HepG2 (cell line): ENCODE results near the gene NAT9. TPM values are rescaled to one million over a fixed set of nuclear protein-coding genes. Genes with fewer than 3 reads are reported as not detected.

ENCODE experiments used
- ADNP ChIP-seq: sonication (generic); formaldehyde crosslinking; IDR thresholded peaks from 2 replicates; pipeline ENCODE4 v1.4.0; 2020; ENCODE audit warnings: missing genetic modification reagents
- CEBPG ChIP-seq: IDR thresholded peaks from 2 replicates; pipeline ENCODE4 v1.6.1; 2016
- DNMT1 ChIP-seq: sonication (generic); formaldehyde crosslinking; IDR thresholded peaks from 2 replicates; pipeline ENCODE4 v1.5.1; 2020; ENCODE audit warnings: mild to moderate bottlenecking, missing genetic modification reagents
- HDAC2 ChIP-seq: sonication (generic); formaldehyde crosslinking; IDR thresholded peaks from 2 replicates; pipeline ENCODE4 v1.4.0; 2020; ENCODE audit warnings: missing genetic modification reagents
- KDM2A ChIP-seq: sonication (generic); formaldehyde crosslinking; IDR thresholded peaks from 2 replicates; pipeline ENCODE4 v1.4.0; 2020; ENCODE audit warnings: low read depth, missing genetic modification reagents, borderline replicate concordance
- MEF2D ChIP-seq: sonication (generic); formaldehyde crosslinking; IDR thresholded peaks from 2 replicates; pipeline ENCODE4 v1.5.1; 2020; ENCODE audit warnings: mild to moderate bottlenecking, missing genetic modification reagents
- NFIC ChIP-seq: IDR thresholded peaks from 2 replicates; pipeline ENCODE4 v1.6.1; 2012; ENCODE audit warnings: mild to moderate bottlenecking, low read length, inconsistent platforms
- NR1H2 ChIP-seq: sonication (generic); formaldehyde crosslinking; IDR thresholded peaks from 2 replicates; pipeline ENCODE4 v1.8.1; 2022; ENCODE audit warnings: low read depth, missing genetic modification reagents, borderline replicate concordance
- RNF2 ChIP-seq: fragments of 450-650 bp; conservative IDR thresholded peaks from 2 replicates; pipeline ENCODE4 v1.6.1; 2016; ENCODE audit warnings: low read depth
- SOX13 ChIP-seq, 3 experiments: fragments of 450-650 bp in 1 of 3; sonication (generic) in 1 of 3; formaldehyde crosslinking in 1 of 3; IDR thresholded peaks in 2 of 3; conservative IDR thresholded peaks in 1 of 3; 2 replicates each; pipeline versions ENCODE4 v1.5.0 to v1.6.1; 2016 to 2020; ENCODE audit warnings: antibody characterized with exemption in 1 of 3, mild to moderate bottlenecking in 1 of 3, missing compliant biosample characterization in 1 of 3, missing genetic modification reagents in 1 of 3, moderate library complexity in 1 of 3
- SRSF1 ChIP-seq: fragments of 200-400 bp; formaldehyde crosslinking; optimal IDR thresholded peaks from 2 replicates; pipeline ENCODE3; 2017; ENCODE audit warnings: mild to moderate bottlenecking, low read depth, low read length, moderate library complexity
- YEATS2 ChIP-seq: sonication (generic); formaldehyde crosslinking; IDR thresholded peaks from 2 replicates; pipeline ENCODE4 v1.4.0; 2020; ENCODE audit warnings: missing genetic modification reagents, borderline replicate concordance
- ZBTB20 ChIP-seq: sonication (generic); formaldehyde crosslinking; IDR thresholded peaks from 2 replicates; pipeline ENCODE4 v1.8.1; 2023; ENCODE audit warnings: missing genetic modification reagents, low read depth, mild to moderate bottlenecking, borderline replicate concordance
- ZFAT ChIP-seq: sonication (generic); formaldehyde crosslinking; conservative IDR thresholded peaks from 2 replicates; pipeline ENCODE4 v1.8.1; 2023; ENCODE audit warnings: missing genetic modification reagents, inconsistent platforms
- ZNF460 ChIP-seq: sonication (generic); formaldehyde crosslinking; IDR thresholded peaks from 2 replicates; pipeline ENCODE4 v1.5.1; 2020; ENCODE audit warnings: missing genetic modification reagents, mild to moderate bottlenecking, borderline replicate concordance
- ZNF501 ChIP-seq: sonication (generic); formaldehyde crosslinking; IDR thresholded peaks from 2 replicates; pipeline ENCODE4 v1.5.1; 2020; ENCODE audit warnings: mild to moderate bottlenecking, moderate library complexity, missing genetic modification reagents
- ZNF777 ChIP-seq: sonication (generic); formaldehyde crosslinking; IDR thresholded peaks from 2 replicates; pipeline ENCODE4 v1.4.0; 2020; ENCODE audit warnings: missing genetic modification reagents
- ZNF788 ChIP-seq: sonication (generic); formaldehyde crosslinking; IDR thresholded peaks from 2 replicates; pipeline ENCODE4 v1.5.0; 2020; ENCODE audit warnings: mild to moderate bottlenecking, missing genetic modification reagents, borderline replicate concordance
- ZSCAN25 ChIP-seq: sonication (generic); formaldehyde crosslinking; IDR thresholded peaks from 2 replicates; pipeline ENCODE4 v1.8.0; 2022; ENCODE audit warnings: mild to moderate bottlenecking, missing genetic modification reagents
- polyA plus RNA-seq, 8 experiments: library from polyadenylated mRNA; depleted of rRNA in 3 of 8; stranded (reverse) in 7 of 8; unstranded in 1 of 8; fragments of >200 nt; fragmentation: Illumina TruSeq in 4 of 8; extraction: Trizol in 4 of 8; gene quantifications; 2 replicates each; pipeline versions ENCODE4 v1.2.1 to v1.2.3, GENCODE V29; 2011 to 2016; ENCODE audit warnings: low read depth in 4 of 8, missing spikeins in 1 of 8, mixed read lengths in 1 of 8; ENCODE audit not compliant: insufficient read depth in 1 of 8
- total RNA-seq, 5 experiments: library from RNA; depleted of rRNA; stranded (reverse); fragments of >200 nt; fragmentation: Illumina TruSeq; extraction: Trizol; gene quantifications; 2 replicates each; pipeline ENCODE4 v1.2.3, GENCODE V29; 2016; ENCODE audit warnings: low read depth in 1 of 5
- TF ChIP-seq, protein P1 (sequence below): sonication (generic); formaldehyde crosslinking; conservative IDR thresholded peaks from 2 replicates; pipeline ENCODE4 v1.8.1; 2023; ENCODE audit warnings: missing genetic modification reagents
- TF ChIP-seq, protein P2 (sequence below): sonication (generic); formaldehyde crosslinking; IDR thresholded peaks from 2 replicates; pipeline ENCODE4 v1.8.1; 2023; ENCODE audit warnings: missing genetic modification reagents, inconsistent platforms, borderline replicate concordance
- TF ChIP-seq, protein P3 (sequence below): sonication (generic); formaldehyde crosslinking; IDR thresholded peaks from 2 replicates; pipeline ENCODE4 v1.4.0; 2020; ENCODE audit warnings: missing genetic modification reagents, borderline replicate concordance

Gene NAT9
- total and polyA plus RNA-seq, 2 of the 13 experiments (the other 11 are each of a cell fraction or from before 2014, with no cell fraction given) = 39.7 to 44.2 TPM

DNA sequence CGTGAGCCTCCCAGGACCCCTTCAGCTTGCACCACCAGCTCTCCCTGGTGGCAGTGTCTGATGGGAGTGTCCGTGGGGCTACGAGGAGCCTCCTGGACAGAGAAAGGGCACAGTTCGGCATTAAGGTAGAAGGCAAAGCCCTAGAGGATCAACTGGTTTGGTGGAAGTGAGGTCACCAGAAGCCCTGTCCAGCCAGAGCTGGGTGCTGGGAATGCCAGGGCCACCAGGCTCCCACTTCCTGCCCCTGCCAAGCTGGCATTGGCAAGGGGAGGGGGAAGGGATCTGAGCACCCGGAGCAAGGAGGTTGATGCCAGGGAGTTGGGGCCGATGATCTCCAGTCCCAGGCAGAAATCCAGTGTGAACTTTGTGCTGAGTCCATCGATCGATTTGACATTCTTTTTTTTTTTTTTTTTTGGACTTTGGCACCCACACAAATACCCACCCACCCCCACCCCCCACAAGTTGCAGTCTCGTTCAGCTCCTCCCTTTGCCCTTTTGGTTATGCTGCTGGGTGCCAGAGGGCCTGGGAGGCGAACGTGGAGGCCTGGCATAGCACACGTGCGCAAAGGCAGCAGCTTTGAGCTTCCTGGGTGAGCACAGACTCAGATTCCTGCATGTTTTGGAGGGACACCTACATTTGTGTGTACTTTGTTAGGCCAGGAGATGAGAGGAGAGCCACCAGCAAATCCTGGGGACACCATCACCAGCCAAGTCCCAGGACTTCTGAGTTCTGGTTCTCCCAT lies 25.6 kb downstream of the NAT9 start (continued):
- TF ChIP-seq SOX13 (IDR thresholded peaks at IDR 0.05) (no peak), SOX13 (CRISPR knock-in tag; conservative IDR thresholded peaks at IDR 0.05 in 1 of 2, IDR thresholded peaks at IDR 0.05 in 1 of 2) (peak in 1 of 2 experiments; percentile 80; a peak in 2 of 4 replicates), ADNP (CRISPR knock-in tag) (no peak), ZFAT (0 out of 2 replicates have a peak, but pooled peaks have one; percentile 26), SRSF1 (peak; percentile 95), MEF2D (CRISPR knock-in tag) (peak; percentile 80; the same call in 1 of the 2 replicates), HDAC2 (peak; percentile 84), NFIC (peak; percentile 78), ZNF460 (no peak; the same call in 1 of the 2 replicates), ZSCAN25 (CRISPR knock-in tag) (peak; percentile 91), ZNF501 (CRISPR knock-in tag) (no peak), ZNF788 (CRISPR knock-in tag) (peak; percentile 95), ZBTB20 (peak; percentile 94), CEBPG (CRISPR knock-in tag) (peak; percentile 52; the same call in 1 of the 2 replicates), KDM2A (CRISPR knock-in tag) (peak; percentile 59), NR1H2 (CRISPR knock-in tag) (peak; percentile 18; the same call in 1 of the 2 replicates), ZNF777 (CRISPR knock-in tag) (peak; percentile 69; the same call in 1 of the 2 replicates), RNF2 (peak; percentile 74), YEATS2 (CRISPR knock-in tag) (peak; percentile 64; the same call in 1 of the 2 replicates), DNMT1 (no peak)
- TF ChIP-seq, protein P1, sequence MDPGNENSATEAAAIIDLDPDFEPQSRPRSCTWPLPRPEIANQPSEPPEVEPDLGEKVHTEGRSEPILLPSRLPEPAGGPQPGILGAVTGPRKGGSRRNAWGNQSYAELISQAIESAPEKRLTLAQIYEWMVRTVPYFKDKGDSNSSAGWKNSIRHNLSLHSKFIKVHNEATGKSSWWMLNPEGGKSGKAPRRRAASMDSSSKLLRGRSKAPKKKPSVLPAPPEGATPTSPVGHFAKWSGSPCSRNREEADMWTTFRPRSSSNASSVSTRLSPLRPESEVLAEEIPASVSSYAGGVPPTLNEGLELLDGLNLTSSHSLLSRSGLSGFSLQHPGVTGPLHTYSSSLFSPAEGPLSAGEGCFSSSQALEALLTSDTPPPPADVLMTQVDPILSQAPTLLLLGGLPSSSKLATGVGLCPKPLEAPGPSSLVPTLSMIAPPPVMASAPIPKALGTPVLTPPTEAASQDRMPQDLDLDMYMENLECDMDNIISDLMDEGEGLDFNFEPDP = no peak
- TF ChIP-seq, protein P2, sequence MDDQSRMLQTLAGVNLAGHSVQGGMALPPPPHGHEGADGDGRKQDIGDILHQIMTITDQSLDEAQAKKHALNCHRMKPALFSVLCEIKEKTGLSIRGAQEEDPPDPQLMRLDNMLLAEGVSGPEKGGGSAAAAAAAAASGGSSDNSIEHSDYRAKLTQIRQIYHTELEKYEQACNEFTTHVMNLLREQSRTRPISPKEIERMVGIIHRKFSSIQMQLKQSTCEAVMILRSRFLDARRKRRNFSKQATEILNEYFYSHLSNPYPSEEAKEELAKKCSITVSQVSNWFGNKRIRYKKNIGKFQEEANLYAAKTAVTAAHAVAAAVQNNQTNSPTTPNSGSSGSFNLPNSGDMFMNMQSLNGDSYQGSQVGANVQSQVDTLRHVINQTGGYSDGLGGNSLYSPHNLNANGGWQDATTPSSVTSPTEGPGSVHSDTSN (CRISPR knock-in tag) = no peak
- TF ChIP-seq, protein P3, sequence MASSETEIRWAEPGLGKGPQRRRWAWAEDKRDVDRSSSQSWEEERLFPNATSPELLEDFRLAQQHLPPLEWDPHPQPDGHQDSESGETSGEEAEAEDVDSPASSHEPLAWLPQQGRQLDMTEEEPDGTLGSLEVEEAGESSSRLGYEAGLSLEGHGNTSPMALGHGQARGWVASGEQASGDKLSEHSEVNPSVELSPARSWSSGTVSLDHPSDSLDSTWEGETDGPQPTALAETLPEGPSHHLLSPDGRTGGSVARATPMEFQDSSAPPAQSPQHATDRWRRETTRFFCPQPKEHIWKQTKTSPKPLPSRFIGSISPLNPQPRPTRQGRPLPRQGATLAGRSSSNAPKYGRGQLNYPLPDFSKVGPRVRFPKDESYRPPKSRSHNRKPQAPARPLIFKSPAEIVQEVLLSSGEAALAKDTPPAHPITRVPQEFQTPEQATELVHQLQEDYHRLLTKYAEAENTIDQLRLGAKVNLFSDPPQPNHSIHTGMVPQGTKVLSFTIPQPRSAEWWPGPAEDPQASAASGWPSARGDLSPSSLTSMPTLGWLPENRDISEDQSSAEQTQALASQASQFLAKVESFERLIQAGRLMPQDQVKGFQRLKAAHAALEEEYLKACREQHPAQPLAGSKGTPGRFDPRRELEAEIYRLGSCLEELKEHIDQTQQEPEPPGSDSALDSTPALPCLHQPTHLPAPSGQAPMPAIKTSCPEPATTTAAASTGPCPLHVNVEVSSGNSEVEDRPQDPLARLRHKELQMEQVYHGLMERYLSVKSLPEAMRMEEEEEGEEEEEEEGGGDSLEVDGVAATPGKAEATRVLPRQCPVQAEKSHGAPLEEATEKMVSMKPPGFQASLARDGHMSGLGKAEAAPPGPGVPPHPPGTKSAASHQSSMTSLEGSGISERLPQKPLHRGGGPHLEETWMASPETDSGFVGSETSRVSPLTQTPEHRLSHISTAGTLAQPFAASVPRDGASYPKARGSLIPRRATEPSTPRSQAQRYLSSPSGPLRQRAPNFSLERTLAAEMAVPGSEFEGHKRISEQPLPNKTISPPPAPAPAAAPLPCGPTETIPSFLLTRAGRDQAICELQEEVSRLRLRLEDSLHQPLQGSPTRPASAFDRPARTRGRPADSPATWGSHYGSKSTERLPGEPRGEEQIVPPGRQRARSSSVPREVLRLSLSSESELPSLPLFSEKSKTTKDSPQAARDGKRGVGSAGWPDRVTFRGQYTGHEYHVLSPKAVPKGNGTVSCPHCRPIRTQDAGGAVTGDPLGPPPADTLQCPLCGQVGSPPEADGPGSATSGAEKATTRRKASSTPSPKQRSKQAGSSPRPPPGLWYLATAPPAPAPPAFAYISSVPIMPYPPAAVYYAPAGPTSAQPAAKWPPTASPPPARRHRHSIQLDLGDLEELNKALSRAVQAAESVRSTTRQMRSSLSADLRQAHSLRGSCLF (CRISPR knock-in tag) = peak; percentile 82; the same call in 1 of the 2 replicates
